HepG2 (cell line): ENCODE results near the gene RABL6. TPM values are rescaled to one million over a fixed set of nuclear protein-coding genes. Genes with fewer than 3 reads are reported as not detected.
A peak's percentile ranks its signal among the peaks of the same experiment; 100 is the strongest.

ENCODE experiments used
- CEBPG ChIP-seq: IDR thresholded peaks from 2 replicates; pipeline ENCODE4 v1.6.1; 2016
- KLF9 ChIP-seq: IDR thresholded peaks from 2 replicates; pipeline ENCODE4 v1.6.1; 2016; ENCODE audit warnings: low read depth
- MAFG ChIP-seq: sonication (generic); formaldehyde crosslinking; IDR thresholded peaks from 2 replicates; pipeline ENCODE4 v1.5.1; 2020; ENCODE audit warnings: mild to moderate bottlenecking, missing genetic modification reagents
- ONECUT2 ChIP-seq: sonication (generic); formaldehyde crosslinking; IDR thresholded peaks from 2 replicates; pipeline ENCODE4 v1.4.0; 2020; ENCODE audit warnings: missing genetic modification reagents
- PTBP1 ChIP-seq: fragments of 200-400 bp; formaldehyde crosslinking; IDR thresholded peaks from 2 replicates; pipeline ENCODE4 v1.6.1; 2018; ENCODE audit warnings: low read length, low read depth; ENCODE audit not compliant: poor library complexity, severe bottlenecking
- SAFB2 ChIP-seq: sonication (generic); formaldehyde crosslinking; IDR thresholded peaks from 2 replicates; pipeline ENCODE4 v1.5.1; 2020; ENCODE audit warnings: missing genetic modification reagents, low read depth, mild to moderate bottlenecking, borderline replicate concordance
- YEATS4 ChIP-seq: sonication (generic); formaldehyde crosslinking; IDR thresholded peaks from 2 replicates; pipeline ENCODE4 v1.4.0; 2020; ENCODE audit warnings: missing genetic modification reagents, borderline replicate concordance
- ZBTB20 ChIP-seq: sonication (generic); formaldehyde crosslinking; IDR thresholded peaks from 2 replicates; pipeline ENCODE4 v1.8.1; 2023; ENCODE audit warnings: missing genetic modification reagents, low read depth, mild to moderate bottlenecking, borderline replicate concordance
- ZFP37 ChIP-seq: sonication (generic); formaldehyde crosslinking; IDR thresholded peaks from 2 replicates; pipeline ENCODE4 v1.4.0; 2020; ENCODE audit warnings: missing genetic modification reagents, borderline replicate concordance
- ZNF430 ChIP-seq: sonication (generic); formaldehyde crosslinking; IDR thresholded peaks from 2 replicates; pipeline ENCODE4 v1.9.0; 2021; ENCODE audit warnings: mild to moderate bottlenecking, missing genetic modification reagents
- ZNF670 ChIP-seq: sonication (generic); formaldehyde crosslinking; IDR thresholded peaks from 2 replicates; pipeline ENCODE4 v1.8.0; 2022; ENCODE audit warnings: mild to moderate bottlenecking, missing genetic modification reagents, borderline replicate concordance
- ZNF788 ChIP-seq: sonication (generic); formaldehyde crosslinking; IDR thresholded peaks from 2 replicates; pipeline ENCODE4 v1.5.0; 2020; ENCODE audit warnings: mild to moderate bottlenecking, missing genetic modification reagents, borderline replicate concordance
- polyA plus RNA-seq, 8 experiments: library from polyadenylated mRNA; depleted of rRNA in 3 of 8; stranded (reverse) in 7 of 8; unstranded in 1 of 8; fragments of >200 nt; fragmentation: Illumina TruSeq in 4 of 8; extraction: Trizol in 4 of 8; gene quantifications; 2 replicates each; pipeline versions ENCODE4 v1.2.1 to v1.2.3, GENCODE V29; 2011 to 2016; ENCODE audit warnings: low read depth in 4 of 8, missing spikeins in 1 of 8, mixed read lengths in 1 of 8; ENCODE audit not compliant: insufficient read depth in 1 of 8
- total RNA-seq, 5 experiments: library from RNA; depleted of rRNA; stranded (reverse); fragments of >200 nt; fragmentation: Illumina TruSeq; extraction: Trizol; gene quantifications; 2 replicates each; pipeline ENCODE4 v1.2.3, GENCODE V29; 2016; ENCODE audit warnings: low read depth in 1 of 5
- TF ChIP-seq, protein P1 (sequence below): sonication (generic); formaldehyde crosslinking; IDR thresholded peaks from 2 replicates; pipeline ENCODE4 v1.9.0; 2021; ENCODE audit warnings: missing genetic modification reagents, borderline replicate concordance
- TF ChIP-seq, protein P2 (sequence below): sonication (generic); formaldehyde crosslinking; IDR thresholded peaks from 2 replicates; pipeline ENCODE4 v1.5.0; 2020; ENCODE audit warnings: mild to moderate bottlenecking, missing genetic modification reagents, borderline replicate concordance
- TF ChIP-seq, protein P3 (sequence below): sonication (generic); formaldehyde crosslinking; IDR thresholded peaks from 2 replicates; pipeline ENCODE4 v1.5.0; 2020; ENCODE audit warnings: missing genetic modification reagents

RABL6 gene
- total and polyA plus RNA-seq, 2 of the 13 experiments (the other 11 are each of a cell fraction or from before 2014, with no cell fraction given), result 81.5 to 125 TPM

DNA sequence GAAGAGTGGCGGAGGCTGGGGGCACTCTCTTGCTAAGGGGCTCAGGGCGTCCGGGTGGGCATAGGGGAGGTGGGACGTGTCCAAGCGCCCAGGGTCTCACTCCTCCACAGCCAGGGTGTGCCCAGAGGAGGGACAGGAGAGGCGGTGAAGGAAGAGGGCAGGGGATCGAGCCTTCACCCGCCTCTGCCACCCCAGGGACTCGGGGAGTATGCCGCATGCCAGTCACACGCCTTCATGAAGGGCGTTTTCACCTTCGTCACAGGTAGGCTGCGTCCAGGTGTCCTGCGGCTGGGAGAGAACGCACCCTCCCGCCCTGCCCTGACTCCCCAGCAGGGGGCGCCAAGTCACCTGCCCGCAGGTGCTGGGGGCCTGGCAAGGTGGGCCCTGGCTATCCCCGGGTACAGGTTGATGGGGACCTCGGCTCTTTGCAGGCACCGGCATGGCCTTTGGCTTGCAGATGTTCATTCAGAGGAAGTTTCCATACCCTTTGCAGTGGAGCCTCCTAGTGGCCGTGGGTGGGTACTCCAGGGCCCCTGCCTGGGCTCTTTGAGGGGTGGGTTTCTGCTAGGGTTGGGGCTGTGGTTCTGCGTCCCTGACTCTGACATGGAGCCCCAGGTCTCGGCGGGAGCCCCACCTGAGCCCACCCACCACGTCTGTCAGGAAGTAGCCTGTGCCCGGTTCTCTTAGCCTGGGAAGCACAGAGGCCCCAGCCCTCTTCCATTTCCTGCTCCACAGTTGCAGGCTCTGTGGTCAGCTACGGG is 16.1 kb upstream of the RABL6 start (continued):
- TF ChIP-seq KLF9 (CRISPR knock-in tag) (no peak), ZNF670 (CRISPR knock-in tag) (no peak), ZNF788 (CRISPR knock-in tag) (no peak), PTBP1 (no peak), SAFB2 (CRISPR knock-in tag) (peak; percentile 37; the same call in 1 of the 2 replicates), ZBTB20 (CRISPR knock-in tag) (0 out of 2 replicates have a peak, but pooled peaks have one; percentile 26), ZFP37 (CRISPR knock-in tag) (0 out of 2 replicates have a peak, but pooled peaks have one; percentile 54), YEATS4 (no peak), ZNF430 (0 out of 2 replicates have a peak, but pooled peaks have one; percentile 32), CEBPG (CRISPR knock-in tag) (no peak), ONECUT2 (CRISPR knock-in tag) (no peak), MAFG (CRISPR knock-in tag) (no peak)
- TF ChIP-seq, protein P1, sequence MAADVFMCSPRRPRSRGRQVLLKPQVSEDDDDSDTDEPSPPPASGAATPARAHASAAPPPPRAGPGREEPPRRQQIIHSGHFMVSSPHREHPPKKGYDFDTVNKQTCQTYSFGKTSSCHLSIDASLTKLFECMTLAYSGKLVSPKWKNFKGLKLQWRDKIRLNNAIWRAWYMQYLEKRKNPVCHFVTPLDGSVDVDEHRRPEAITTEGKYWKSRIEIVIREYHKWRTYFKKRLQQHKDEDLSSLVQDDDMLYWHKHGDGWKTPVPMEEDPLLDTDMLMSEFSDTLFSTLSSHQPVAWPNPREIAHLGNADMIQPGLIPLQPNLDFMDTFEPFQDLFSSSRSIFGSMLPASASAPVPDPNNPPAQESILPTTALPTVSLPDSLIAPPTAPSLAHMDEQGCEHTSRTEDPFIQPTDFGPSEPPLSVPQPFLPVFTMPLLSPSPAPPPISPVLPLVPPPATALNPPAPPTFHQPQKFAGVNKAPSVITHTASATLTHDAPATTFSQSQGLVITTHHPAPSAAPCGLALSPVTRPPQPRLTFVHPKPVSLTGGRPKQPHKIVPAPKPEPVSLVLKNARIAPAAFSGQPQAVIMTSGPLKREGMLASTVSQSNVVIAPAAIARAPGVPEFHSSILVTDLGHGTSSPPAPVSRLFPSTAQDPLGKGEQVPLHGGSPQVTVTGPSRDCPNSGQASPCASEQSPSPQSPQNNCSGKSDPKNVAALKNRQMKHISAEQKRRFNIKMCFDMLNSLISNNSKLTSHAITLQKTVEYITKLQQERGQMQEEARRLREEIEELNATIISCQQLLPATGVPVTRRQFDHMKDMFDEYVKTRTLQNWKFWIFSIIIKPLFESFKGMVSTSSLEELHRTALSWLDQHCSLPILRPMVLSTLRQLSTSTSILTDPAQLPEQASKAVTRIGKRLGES (CRISPR knock-in tag), result no peak
- TF ChIP-seq, protein P2, sequence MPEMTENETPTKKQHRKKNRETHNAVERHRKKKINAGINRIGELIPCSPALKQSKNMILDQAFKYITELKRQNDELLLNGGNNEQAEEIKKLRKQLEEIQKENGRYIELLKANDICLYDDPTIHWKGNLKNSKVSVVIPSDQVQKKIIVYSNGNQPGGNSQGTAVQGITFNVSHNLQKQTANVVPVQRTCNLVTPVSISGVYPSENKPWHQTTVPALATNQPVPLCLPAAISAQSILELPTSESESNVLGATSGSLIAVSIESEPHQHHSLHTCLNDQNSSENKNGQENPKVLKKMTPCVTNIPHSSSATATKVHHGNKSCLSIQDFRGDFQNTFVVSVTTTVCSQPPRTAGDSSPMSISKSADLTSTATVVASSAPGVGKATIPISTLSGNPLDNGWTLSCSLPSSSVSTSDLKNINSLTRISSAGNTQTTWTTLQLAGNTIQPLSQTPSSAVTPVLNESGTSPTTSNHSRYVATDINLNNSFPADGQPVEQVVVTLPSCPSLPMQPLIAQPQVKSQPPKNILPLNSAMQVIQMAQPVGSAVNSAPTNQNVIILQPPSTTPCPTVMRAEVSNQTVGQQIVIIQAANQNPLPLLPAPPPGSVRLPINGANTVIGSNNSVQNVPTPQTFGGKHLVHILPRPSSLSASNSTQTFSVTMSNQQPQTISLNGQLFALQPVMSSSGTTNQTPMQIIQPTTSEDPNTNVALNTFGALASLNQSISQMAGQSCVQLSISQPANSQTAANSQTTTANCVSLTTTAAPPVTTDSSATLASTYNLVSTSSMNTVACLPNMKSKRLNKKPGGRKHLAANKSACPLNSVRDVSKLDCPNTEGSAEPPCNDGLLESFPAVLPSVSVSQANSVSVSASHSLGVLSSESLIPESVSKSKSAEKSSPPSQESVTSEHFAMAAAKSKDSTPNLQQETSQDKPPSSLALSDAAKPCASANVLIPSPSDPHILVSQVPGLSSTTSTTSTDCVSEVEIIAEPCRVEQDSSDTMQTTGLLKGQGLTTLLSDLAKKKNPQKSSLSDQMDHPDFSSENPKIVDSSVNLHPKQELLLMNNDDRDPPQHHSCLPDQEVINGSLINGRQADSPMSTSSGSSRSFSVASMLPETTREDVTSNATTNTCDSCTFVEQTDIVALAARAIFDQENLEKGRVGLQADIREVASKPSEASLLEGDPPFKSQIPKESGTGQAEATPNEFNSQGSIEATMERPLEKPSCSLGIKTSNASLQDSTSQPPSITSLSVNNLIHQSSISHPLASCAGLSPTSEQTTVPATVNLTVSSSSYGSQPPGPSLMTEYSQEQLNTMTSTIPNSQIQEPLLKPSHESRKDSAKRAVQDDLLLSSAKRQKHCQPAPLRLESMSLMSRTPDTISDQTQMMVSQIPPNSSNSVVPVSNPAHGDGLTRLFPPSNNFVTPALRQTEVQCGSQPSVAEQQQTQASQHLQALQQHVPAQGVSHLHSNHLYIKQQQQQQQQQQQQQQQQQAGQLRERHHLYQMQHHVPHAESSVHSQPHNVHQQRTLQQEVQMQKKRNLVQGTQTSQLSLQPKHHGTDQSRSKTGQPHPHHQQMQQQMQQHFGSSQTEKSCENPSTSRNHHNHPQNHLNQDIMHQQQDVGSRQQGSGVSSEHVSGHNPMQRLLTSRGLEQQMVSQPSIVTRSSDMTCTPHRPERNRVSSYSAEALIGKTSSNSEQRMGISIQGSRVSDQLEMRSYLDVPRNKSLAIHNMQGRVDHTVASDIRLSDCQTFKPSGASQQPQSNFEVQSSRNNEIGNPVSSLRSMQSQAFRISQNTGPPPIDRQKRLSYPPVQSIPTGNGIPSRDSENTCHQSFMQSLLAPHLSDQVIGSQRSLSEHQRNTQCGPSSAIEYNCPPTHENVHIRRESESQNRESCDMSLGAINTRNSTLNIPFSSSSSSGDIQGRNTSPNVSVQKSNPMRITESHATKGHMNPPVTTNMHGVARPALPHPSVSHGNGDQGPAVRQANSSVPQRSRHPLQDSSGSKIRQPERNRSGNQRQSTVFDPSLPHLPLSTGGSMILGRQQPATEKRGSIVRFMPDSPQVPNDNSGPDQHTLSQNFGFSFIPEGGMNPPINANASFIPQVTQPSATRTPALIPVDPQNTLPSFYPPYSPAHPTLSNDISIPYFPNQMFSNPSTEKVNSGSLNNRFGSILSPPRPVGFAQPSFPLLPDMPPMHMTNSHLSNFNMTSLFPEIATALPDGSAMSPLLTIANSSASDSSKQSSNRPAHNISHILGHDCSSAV, result peak; percentile 86; the same call in 1 of the 2 replicates
- TF ChIP-seq, protein P3, sequence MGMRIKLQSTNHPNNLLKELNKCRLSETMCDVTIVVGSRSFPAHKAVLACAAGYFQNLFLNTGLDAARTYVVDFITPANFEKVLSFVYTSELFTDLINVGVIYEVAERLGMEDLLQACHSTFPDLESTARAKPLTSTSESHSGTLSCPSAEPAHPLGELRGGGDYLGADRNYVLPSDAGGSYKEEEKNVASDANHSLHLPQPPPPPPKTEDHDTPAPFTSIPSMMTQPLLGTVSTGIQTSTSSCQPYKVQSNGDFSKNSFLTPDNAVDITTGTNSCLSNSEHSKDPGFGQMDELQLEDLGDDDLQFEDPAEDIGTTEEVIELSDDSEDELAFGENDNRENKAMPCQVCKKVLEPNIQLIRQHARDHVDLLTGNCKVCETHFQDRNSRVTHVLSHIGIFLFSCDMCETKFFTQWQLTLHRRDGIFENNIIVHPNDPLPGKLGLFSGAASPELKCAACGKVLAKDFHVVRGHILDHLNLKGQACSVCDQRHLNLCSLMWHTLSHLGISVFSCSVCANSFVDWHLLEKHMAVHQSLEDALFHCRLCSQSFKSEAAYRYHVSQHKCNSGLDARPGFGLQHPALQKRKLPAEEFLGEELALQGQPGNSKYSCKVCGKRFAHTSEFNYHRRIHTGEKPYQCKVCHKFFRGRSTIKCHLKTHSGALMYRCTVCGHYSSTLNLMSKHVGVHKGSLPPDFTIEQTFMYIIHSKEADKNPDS (CRISPR knock-in tag), result peak; percentile 67; the same call in 1 of the 2 replicates
